HT-29 (cell line): ENCODE measurements around the gene PAM16. TPM values are rescaled to one million over a fixed set of nuclear protein-coding genes. Genes with fewer than 3 reads are reported as not detected.
A peak's percentile ranks its signal among the peaks of the same experiment; 100 is the strongest.
"Not testable (repeated sequence)": the region's sequence is repeated elsewhere in the genome, so short reads cannot be mapped to it uniquely, and the experiment has no call there.

Experiments used
- DNase-seq: peaks from one replicate; pipeline ENCODE4 v3.0.0-alpha.2; 2015; ENCODE audit warnings: low spot score
- total RNA-seq: library from RNA; depleted of rRNA; stranded (reverse); fragments of >200 nt; shearing (Covaris generic); gene quantifications from 2 replicates; pipeline ENCODE4 v1.2.3, GENCODE V29; 2014; rRNA removed

The PAM16 gene
- total RNA-seq, result 159 and 165 TPM in 2 replicates

- DNase-seq, result peak; percentile 97
Observed at GRCh38 chr16:4350787-4351659, at the start of gene PAM16. Gene PAM16 (minus strand): TSS chr16:4351321. CDS start chr16:4351234, 87 bp downstream.

- no peak for DNase-seq
Observed at GRCh38 chr16:4399001-4399730, 48.0 kb upstream of the PAM16 start.

- DNase-seq, result no peak
Observed at GRCh38 chr16:4395055-4395726, 44.1 kb upstream of the PAM16 start.

GRCh38 chr16:4393850-4394249 is 42.7 kb upstream of the PAM16 start:
- DNase-seq, result not testable (repeated sequence)

GRCh38 chr16:4393240-4393600 is 42.1 kb upstream of the PAM16 start:
- DNase-seq, result peak; percentile 58

- DNase-seq, result peak; percentile 53
Observed at GRCh38 chr16:4392382-4393239, 41.5 kb upstream of the PAM16 start.

- no peak for DNase-seq
Observed at GRCh38 chr16:4391631-4392381, 40.7 kb upstream of the PAM16 start.

- no peak for DNase-seq
Observed at GRCh38 chr16:4390266-4391260, 39.4 kb upstream of the PAM16 start.

GRCh38 chr16:4389051-4389955 is 38.2 kb upstream of the PAM16 start:
- DNase-seq, result no peak

- DNase-seq, result no peak
Observed at GRCh38 chr16:4388271-4389021, 37.3 kb upstream of the PAM16 start.

- DNase-seq, result no peak
Observed at GRCh38 chr16:4387781-4388180, 36.7 kb upstream of the PAM16 start.

- DNase-seq, result no peak
Observed at GRCh38 chr16:4386951-4387565, 35.9 kb upstream of the PAM16 start.

- no peak for DNase-seq
Observed at GRCh38 chr16:4386451-4386805, 35.3 kb upstream of the PAM16 start.

- DNase-seq, result no peak
Observed at GRCh38 chr16:4385789-4386450, 34.8 kb upstream of the PAM16 start.

GRCh38 chr16:4385066-4385788 is 34.1 kb upstream of the PAM16 start:
- no peak for DNase-seq

- DNase-seq, result no peak
Observed at GRCh38 chr16:4384509-4384942, 33.4 kb upstream of the PAM16 start.
